ENCODE results near the gene TGM1.

Gene TGM1

DNA sequence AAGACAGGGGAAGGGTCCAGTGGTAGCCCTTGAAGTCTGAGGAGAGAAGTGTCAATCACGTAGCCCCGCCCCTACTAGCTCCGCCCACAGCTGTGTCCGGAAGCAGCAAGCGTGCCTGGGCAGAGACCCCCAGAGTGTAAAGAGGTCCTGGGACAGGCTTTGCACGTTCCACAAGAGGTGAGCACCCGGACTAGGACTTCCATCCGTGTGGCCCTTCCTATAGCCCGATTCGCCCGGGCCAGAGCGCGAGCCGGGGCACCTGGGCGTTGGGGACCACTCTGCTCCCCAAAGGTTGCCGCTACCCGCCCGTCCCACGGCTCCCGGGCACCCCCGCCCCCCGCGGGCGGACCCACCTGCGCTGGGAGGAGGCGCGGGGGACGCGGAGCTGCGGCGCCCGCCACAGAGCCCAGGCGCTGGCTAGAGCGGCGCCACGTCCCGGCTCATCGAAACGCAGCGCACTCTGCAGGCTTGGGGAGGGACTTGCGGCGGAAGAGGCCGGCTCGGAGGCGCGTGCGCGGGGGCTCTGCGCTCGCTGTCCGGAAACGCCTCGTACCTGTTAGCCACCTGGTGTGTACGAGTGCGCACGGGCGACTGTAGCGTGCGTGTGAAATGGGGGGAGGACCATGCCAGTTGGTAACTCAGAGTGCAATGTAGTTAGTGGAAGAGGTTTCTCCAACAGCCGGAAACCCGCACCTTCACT lies 8.3 kb upstream of the TGM1 start, which contains the start of gene RABGGTA:
Gene RABGGTA, minus strand, starts transcription at position 464 of the 700 bp plus-strand sequence. CDS start 482 bp downstream, outside the sequence.
- Histone ChIP-seq H3K4me3 (peak within 1 kb of the TSS; percentile 75), H3K4me1 (peaks cover 7% of the 10 kb centered on the region), H3K27me3 (ENCODE audit: low read depth) (no peaks in the 10 kb centered on the region), H3K9me3 (no peaks in the 10 kb centered on the region), H3K36me3 (replicated peaks) (no peaks in the 10 kb centered on the region)
- DNase-seq (ENCODE audit: low spot score in 2 of 2) = peak; percentile 81 to 94
- in situ Hi-C loops (cut with MboI; ENCODE audit: low sequenced_read_pairs) = no loop called here

DNA sequence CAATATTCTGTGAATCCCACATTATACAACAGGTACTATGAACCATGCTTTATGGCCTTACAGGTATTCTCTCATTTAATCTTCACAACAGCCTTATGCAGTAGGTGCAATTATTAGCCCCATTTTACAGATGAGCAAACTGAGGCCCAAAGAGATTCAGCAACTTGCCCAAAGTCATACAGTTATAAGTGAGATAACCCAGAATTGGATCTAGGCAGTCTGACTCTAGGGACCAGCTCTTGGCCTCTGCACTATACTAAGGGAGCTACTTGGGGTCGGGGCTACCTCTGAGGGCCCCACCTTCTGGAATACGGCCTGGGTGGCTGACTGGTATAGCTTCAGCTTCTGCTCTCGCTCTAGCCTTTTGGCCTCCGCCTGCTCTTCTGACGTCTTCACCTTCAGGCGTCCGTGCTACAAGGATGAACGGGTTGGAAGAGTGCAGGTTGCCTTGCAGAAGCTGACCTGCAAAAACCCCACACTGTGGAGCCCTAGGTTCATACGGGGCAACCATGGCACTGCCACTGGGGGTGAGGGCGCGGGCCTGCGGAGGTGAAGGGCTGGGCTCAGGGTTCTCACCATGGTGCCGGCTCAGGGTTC lies 7.7 kb upstream of the TGM1 start:
- no peaks in the 10 kb centered on the region for H3K9me3 ChIP-seq
- H3K4me3 ChIP-seq = peak overlapping the region; percentile 75
- in situ Hi-C loops (cut with MboI; ENCODE audit: low sequenced_read_pairs) = no loop called here
- DNase-seq (ENCODE audit: low spot score in 2 of 2) = no peak
- no peaks in the 10 kb centered on the region for H3K36me3 ChIP-seq (replicated peaks)
- peaks cover 7% of the 10 kb centered on the region for H3K4me1 ChIP-seq
- no peaks in the 10 kb centered on the region for H3K27me3 ChIP-seq (ENCODE audit: low read depth)

DNA sequence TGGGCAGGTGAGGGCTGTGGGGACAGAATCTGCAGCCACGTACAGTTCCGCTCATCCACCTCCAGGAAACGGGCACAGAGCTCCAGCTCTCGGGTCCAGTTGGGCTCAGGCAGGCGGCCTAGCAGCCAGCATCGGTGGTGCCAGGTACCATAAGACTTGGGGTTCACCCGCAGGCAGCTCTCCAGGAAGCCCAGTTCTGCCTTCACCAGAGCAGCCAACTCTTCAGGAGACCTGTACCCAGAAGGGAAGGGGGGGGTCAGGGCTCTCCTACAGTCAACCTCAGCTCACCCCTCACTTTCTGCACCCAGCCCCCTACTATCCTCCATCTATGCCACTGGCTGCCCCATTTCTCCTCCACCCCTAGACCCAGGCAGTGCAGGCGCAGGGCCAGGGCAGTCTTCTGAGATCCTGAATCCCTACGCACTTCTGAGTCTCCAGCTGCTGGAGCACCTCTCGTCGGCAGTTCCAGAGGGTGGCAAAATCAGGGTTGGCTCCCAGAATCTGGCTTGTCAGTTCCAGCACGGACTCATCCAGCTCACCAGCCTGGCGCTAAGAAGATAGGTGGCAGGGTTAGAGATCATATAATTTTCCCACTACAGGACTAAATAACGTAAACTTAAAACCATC lies 7.0 kb upstream of the TGM1 start:
- H3K4me3 ChIP-seq = no peak overlapping the region
- H3K9me3 ChIP-seq = no peaks in the 10 kb centered on the region
- DNase-seq (ENCODE audit: low spot score in 2 of 2) = no peak
- in situ Hi-C loops (cut with MboI; ENCODE audit: low sequenced_read_pairs) = no loop called here
- peaks cover 7% of the 10 kb centered on the region for H3K4me1 ChIP-seq
- no peaks in the 10 kb centered on the region for H3K27me3 ChIP-seq (ENCODE audit: low read depth)
- no peaks in the 10 kb centered on the region for H3K36me3 ChIP-seq (replicated peaks)

DNA sequence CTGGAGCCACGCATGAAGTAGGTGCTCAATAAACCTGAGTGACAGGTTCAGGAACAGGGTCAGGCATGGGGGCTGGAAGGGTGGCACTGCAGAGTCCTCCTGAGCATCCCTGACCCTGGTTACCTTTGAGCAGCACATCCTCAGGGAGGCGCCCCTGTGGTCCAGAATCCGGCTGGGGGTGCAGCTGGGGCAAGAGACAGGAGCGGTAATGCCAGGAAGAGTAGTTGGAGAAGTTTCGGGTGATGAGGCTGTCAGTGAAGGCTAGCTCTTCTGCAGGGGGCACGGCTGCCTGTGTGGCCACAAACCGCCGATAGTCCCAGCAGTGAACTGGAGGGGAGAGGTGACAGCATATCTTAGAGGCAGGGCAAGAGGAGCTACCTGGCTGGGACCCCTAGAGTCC lies 6.4 kb upstream of the TGM1 start:
- no peak overlapping the region for H3K4me3 ChIP-seq
- no peaks in the 10 kb centered on the region for H3K27me3 ChIP-seq (ENCODE audit: low read depth)
- no peaks in the 10 kb centered on the region for H3K9me3 ChIP-seq
- H3K4me1 ChIP-seq = peaks cover 7% of the 10 kb centered on the region
- in situ Hi-C loops (cut with MboI; ENCODE audit: low sequenced_read_pairs) = no loop called here
- DNase-seq (ENCODE audit: low spot score in 2 of 2) = no peak
- H3K36me3 ChIP-seq (replicated peaks) = no peaks in the 10 kb centered on the region

DNA sequence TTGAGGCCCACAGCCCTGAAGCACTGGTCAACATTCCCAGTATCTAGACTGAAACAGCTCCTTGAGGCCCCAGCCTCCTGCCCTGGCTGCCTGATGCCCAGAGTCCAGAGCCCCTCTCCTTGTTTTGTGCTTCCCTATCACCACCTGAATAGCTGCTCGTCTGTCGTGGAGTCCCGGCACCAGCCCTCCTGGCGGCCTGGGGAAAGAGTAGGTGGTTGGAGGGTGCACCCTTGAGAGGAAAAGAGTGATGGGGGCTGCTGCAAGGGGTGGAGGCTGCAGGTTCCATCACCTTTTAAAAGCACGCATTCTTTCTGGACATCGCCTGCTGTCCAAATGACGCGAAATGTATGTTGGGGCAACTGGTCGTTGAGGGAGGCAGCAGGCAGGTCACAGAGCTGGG lies 5.2 kb upstream of the TGM1 start:
- Histone ChIP-seq H3K9me3 (no peaks in the 10 kb centered on the region), H3K4me3 (no peak overlapping the region), H3K4me1 (peaks cover 7% of the 10 kb centered on the region), H3K27me3 (ENCODE audit: low read depth) (no peaks in the 10 kb centered on the region), H3K36me3 (replicated peaks) (no peaks in the 10 kb centered on the region)
- in situ Hi-C loops (cut with MboI; ENCODE audit: low sequenced_read_pairs) = no loop called here
- no peak for DNase-seq (ENCODE audit: low spot score in 2 of 2)

DNA sequence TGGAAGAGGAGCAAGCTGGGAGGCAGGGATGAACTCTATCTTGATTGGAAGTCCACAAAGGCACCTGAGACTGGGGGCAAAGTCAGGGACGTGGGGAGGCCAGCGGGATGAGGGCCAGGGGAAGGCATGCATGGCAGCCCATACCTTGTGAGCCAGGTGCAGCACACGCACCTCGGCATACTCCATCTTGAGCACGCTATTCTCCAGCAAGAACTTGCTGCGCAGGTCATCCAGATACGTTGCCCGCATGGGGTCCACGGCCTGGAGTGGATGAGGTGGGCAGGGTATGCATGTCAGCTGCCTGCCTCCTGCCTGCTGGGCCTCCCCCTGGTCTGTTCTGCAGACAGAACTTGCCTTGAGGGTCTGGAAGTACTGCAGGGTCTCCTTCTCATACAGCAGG lies 4.5 kb upstream of the TGM1 start:
- H3K9me3 ChIP-seq = no peaks in the 10 kb centered on the region
- H3K4me3 ChIP-seq = no peak overlapping the region
- in situ Hi-C loops (cut with MboI; ENCODE audit: low sequenced_read_pairs) = no loop called here
- no peak for DNase-seq (ENCODE audit: low spot score in 2 of 2)
- H3K36me3 ChIP-seq (replicated peaks) = no peaks in the 10 kb centered on the region
- H3K4me1 ChIP-seq = peaks cover 7% of the 10 kb centered on the region
- H3K27me3 ChIP-seq (ENCODE audit: low read depth) = no peaks in the 10 kb centered on the region

DNA sequence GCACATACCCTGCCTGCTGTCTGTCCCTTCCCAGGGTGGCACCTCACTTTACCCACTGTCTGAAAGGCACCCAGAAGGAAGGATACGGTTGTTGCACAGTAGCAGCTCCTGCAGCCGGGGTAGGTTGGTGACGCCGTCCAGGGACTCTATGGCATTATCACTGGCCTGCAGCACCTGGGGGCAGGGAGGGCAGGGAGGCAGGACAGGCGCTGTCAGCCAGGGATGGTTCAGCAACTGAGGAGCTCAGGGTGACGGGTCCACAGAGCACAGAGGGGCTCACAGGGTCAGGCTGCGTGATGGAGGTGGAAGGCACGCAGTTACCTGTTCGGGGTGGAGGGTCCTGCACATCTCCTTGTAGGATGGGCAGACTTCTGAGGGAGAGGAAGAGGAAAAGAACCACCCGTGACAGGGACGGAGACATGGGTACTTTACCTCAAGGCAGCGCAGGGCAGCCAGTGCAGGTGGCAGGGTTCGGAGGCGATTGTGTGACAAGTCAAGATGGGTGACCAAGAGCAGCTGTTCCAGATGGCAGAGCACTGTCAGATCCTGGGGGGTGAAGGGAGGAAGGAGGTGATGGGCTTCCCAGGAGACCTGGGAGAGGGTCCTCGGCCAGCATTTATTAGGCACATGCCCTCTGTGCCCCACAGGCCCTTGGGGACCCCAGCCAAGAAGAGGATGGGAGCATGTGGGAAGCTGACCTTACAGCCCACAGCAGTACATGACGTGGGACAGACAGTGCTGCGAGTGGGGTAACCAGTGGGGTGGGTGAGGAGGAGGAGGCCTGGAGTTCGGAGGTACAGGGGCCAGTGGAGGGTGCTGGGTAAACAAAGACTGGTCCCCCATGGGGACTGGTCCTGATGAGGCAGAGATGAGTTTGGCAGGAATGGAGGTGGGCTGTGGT lies 3.6 kb upstream of the TGM1 start:
- no peaks in the 10 kb centered on the region for H3K36me3 ChIP-seq (replicated peaks)
- no peaks in the 10 kb centered on the region for H3K27me3 ChIP-seq (ENCODE audit: low read depth)
- H3K9me3 ChIP-seq = no peaks in the 10 kb centered on the region
- in situ Hi-C loops (cut with MboI; ENCODE audit: low sequenced_read_pairs) = no loop called here
- peaks cover under 1% of the 10 kb centered on the region for H3K4me1 ChIP-seq
- H3K4me3 ChIP-seq = no peak overlapping the region
- no peak for DNase-seq (ENCODE audit: low spot score in 2 of 2)

DNA sequence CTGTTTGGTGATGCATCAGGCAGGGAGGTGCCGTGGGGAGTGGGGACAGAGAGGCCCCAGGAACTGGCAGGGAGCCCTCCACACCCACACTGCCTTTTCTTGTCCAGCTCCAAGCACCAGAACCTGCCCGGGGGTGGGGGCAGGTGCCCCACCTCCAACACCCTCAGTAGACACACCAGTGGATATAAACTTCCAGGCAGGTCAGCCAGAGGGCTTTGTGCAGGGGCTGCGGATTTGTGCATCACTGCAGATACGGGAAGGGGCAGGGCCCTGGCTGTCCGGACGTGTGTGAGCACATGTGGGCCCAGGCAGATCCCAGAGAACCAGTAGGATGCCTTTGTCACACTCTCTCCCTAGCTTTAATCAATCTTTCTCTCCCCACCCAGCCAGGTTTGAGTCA lies 1.3 kb upstream of the TGM1 start:
- in situ Hi-C loops (cut with MboI; ENCODE audit: low sequenced_read_pairs) = no loop called here
- Histone ChIP-seq H3K4me3 (no peak overlapping the region), H3K4me1 (no peaks in the 10 kb centered on the region), H3K36me3 (replicated peaks) (no peaks in the 10 kb centered on the region), H3K27me3 (ENCODE audit: low read depth) (no peaks in the 10 kb centered on the region), H3K9me3 (no peaks in the 10 kb centered on the region)
- DNase-seq (ENCODE audit: low spot score in 2 of 2) = no peak

DNA sequence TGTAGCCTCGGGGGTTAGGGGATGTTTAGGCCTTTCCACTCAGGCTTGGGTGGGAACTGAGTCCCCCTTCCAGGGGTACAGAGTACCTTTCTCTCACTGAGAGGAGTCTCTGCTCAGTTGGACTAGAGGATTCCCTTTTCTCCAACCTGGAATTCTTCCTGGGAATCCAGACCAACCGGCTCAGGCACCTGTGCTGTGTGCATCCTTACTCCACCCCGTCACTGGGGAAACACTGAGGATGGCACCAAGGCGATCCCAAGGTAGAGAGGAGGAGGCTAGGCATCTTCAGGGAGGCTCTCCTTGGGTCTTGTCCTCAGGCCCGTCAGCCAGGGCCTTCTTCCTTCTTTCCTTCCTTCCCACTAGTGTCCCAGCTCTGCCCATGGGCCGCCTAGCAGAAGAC lies 871 bp upstream of the TGM1 start:
- Histone ChIP-seq H3K4me3 (no peak overlapping the region), H3K4me1 (no peaks in the 10 kb centered on the region), H3K9me3 (no peaks in the 10 kb centered on the region), H3K27me3 (ENCODE audit: low read depth) (no peaks in the 10 kb centered on the region), H3K36me3 (replicated peaks) (no peaks in the 10 kb centered on the region)
- no peak for DNase-seq (ENCODE audit: low spot score in 2 of 2)
- in situ Hi-C loops (cut with MboI; ENCODE audit: low sequenced_read_pairs) = no loop called here

DNA sequence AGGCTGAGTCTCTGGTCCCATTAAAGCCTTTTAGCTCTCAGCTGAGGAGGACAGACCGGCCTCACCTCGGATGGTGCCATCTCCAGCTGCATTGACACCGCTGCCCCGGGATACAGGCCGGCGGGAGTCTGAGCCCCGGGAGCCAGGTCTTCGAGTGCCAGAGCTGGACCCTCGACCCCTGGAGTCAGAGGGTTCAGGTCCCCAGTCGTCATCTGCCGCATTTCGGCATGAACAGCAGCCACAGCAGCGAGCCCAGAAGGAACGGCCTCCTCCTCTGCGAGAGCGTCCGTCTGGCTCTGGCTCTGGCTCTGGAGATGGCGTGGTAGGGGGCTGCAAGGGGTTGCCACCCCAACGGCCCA lies 1.0 kb downstream of the TGM1 start:
- Histone ChIP-seq H3K9me3 (no peaks in the 10 kb centered on the region), H3K4me3 (no peak overlapping the region), H3K27me3 (ENCODE audit: low read depth) (no peaks in the 10 kb centered on the region), H3K4me1 (no peaks in the 10 kb centered on the region), H3K36me3 (replicated peaks) (no peaks in the 10 kb centered on the region)
- no peak for DNase-seq (ENCODE audit: low spot score in 2 of 2)
- in situ Hi-C loops (cut with MboI; ENCODE audit: low sequenced_read_pairs) = no loop called here

DNA sequence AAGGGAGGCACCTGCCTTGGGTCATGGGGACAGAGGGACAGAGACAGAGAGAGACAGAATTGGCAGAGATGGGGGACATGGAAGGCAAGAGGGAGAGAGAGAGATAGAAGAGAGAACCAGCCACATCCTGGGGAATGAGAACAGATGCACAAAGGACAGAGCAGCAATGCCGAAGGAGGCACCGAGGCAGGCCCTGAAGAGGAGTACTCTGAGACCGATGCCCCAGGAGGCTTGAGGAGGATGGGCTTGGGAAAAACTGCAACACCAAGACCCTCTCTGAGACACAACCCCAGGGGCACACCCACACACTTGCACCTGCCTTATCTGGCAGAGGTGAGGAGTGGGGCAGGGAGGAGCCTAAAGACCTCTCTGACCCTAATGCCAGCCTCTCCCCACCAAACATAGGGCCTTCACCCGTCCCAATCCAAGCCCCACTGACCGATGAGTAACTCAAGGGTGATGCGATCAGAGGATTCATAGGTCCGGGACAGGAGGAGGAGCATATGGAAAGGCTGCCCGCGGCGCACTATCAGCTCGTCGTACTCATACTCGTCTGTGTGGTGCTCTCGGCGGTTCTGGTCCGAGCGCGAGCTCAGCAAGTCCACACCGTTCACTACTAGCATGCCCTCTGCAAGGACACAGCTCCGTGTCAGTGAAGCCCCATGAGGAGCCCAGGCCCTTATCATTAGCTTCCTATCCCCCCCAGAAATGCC lies 1.6 kb downstream of the TGM1 start:
- H3K27me3 ChIP-seq (ENCODE audit: low read depth) = no peaks in the 10 kb centered on the region
- in situ Hi-C loops (cut with MboI; ENCODE audit: low sequenced_read_pairs) = no loop called here
- DNase-seq (ENCODE audit: low spot score in 2 of 2) = no peak
- H3K36me3 ChIP-seq (replicated peaks) = no peaks in the 10 kb centered on the region
- H3K4me3 ChIP-seq = no peak overlapping the region
- H3K9me3 ChIP-seq = no peaks in the 10 kb centered on the region
- H3K4me1 ChIP-seq = no peaks in the 10 kb centered on the region

DNA sequence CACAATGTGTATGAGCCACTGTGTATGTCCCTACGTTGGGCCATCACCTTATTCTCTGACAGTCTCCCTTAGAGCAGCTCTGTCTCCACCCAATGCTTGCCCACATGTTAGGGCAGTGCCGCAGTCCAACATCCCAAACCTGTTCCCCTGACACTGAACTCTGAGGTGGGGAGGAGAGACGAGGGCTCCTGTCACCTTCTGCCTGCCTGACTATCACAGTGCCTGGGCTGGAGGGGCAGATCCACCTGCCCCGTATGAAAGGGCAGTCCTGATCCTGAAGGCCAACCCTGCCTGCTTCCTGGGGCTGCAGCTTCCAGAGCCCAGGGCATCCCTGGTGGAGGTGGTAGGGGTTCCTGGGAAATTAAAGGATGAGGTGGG lies 2.2 kb downstream of the TGM1 start:
- DNase-seq (ENCODE audit: low spot score in 2 of 2) = no peak
- Histone ChIP-seq H3K4me3 (no peak overlapping the region), H3K36me3 (replicated peaks) (no peaks in the 10 kb centered on the region), H3K9me3 (no peaks in the 10 kb centered on the region), H3K27me3 (ENCODE audit: low read depth) (no peaks in the 10 kb centered on the region), H3K4me1 (no peaks in the 10 kb centered on the region)
- in situ Hi-C loops (cut with MboI; ENCODE audit: low sequenced_read_pairs) = no loop called here

DNA sequence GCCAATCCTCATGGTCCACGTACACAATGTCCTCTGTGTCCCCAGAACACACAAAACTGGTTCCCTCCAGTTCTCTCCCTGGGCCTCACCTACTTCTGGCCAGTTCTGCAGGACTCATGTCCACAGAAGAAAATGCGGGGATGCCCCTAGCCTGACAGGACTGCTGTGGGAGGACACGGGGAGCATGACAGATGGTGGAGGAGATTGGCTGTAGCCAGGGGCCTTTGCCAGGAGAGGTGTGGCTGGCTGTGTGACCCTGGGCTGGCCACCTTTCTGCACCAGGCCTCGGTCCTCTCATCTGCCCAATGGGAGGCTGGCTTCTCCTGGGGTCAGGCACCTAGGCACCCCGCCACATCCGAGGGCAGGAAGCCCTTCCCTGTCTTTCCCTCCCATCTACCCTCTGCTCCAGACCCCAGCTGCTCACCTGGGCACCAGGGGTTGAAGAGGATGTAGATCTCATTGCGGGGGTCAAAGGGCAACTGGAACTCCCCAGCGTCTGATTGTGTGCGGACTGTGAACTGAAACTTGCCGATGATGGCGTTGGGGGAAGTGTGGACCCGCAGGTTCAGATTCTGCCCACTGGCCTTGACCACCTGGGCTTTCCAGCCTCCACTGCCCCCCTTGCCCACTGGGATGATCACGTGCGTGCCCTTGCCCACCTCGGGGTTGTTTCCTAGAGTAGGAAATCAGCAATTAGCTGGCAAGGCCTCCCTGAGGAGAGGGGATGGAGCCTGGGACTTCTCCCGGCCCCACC lies 2.8 kb downstream of the TGM1 start:
- no peaks in the 10 kb centered on the region for H3K27me3 ChIP-seq (ENCODE audit: low read depth)
- in situ Hi-C loops (cut with MboI; ENCODE audit: low sequenced_read_pairs) = no loop called here
- H3K36me3 ChIP-seq (replicated peaks) = no peaks in the 10 kb centered on the region
- DNase-seq (ENCODE audit: low spot score in 2 of 2) = no peak
- no peaks in the 10 kb centered on the region for H3K4me1 ChIP-seq
- no peak overlapping the region for H3K4me3 ChIP-seq
- no peaks in the 10 kb centered on the region for H3K9me3 ChIP-seq

Data from HAP-1 (cell line).